ENCODE measurements around the gene U2AF1L4. TPM values are rescaled to one million over a fixed set of nuclear protein-coding genes. Genes with fewer than 3 reads are reported as not detected.

The U2AF1L4 gene
- total RNA-seq, 4 donors from 2014 or later, result 29.7 to 51.7 (median 36.8) TPM

DNA sequence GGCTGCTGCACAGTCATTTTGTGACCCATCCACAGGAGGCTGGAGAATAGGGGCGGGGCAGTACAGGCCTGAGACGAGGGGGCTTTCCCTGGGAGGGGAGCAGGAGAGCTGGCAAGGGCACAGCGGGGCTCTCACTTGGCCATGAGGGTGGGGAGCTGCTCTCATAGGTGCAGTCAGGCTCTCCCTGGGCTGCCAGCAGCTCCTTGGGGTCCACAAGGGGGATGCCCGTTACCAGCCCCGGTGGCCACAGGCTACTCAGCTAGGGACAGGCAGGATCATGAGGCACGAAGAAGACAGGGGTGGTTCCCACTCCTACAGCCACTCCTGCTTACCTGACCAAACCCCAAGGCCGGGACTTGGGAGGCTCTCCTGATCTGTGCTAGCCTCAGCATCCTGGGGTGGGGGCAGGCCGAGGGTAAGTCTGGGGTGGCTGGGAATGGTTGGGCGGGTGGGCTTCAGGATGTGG is 46.6 kb upstream of the U2AF1L4 start:
- H3K27me3 ChIP-seq, result peaks cover 1% of the 10 kb centered on the region
- no peak overlapping the region for H3K27ac ChIP-seq
- no peaks in the 10 kb centered on the region for H3K9me3 ChIP-seq
- H3K4me1 ChIP-seq, result peaks cover 0 to 8% of the 10 kb centered on the region in 2 donors
- H3K36me3 ChIP-seq, result no peaks in the 10 kb centered on the region
- no peak for DNase-seq
- 76 to 97% methylated on average over 2 to 5 of the region's 9 CpGs for WGBS, 2 donors
- no peak overlapping the region for H3K4me3 ChIP-seq (replicated peaks in 1 of 3)
- TF ChIP-seq, protein P1, sequence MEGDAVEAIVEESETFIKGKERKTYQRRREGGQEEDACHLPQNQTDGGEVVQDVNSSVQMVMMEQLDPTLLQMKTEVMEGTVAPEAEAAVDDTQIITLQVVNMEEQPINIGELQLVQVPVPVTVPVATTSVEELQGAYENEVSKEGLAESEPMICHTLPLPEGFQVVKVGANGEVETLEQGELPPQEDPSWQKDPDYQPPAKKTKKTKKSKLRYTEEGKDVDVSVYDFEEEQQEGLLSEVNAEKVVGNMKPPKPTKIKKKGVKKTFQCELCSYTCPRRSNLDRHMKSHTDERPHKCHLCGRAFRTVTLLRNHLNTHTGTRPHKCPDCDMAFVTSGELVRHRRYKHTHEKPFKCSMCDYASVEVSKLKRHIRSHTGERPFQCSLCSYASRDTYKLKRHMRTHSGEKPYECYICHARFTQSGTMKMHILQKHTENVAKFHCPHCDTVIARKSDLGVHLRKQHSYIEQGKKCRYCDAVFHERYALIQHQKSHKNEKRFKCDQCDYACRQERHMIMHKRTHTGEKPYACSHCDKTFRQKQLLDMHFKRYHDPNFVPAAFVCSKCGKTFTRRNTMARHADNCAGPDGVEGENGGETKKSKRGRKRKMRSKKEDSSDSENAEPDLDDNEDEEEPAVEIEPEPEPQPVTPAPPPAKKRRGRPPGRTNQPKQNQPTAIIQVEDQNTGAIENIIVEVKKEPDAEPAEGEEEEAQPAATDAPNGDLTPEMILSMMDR (IDR thresholded peaks at IDR 0.05), result no peak
- no peak for TF ChIP-seq POLR2A (IDR thresholded peaks at IDR 0.05)
- intact Hi-C loops (cut with DNase I), result no loop called here

GRCh38 chr19:35790981-35791813 is 46.0 kb upstream of the U2AF1L4 start:
- 33 to 45% methylated on average over 12 to 14 of the region's 20 CpGs for WGBS, 2 donors
- no peak for TF ChIP-seq POLR2A (IDR thresholded peaks at IDR 0.05)
- TF ChIP-seq, protein P1 (IDR thresholded peaks at IDR 0.05), result peak in 1 of 6 experiments; percentile 5
- Histone ChIP-seq H3K9me3 (no peaks in the 10 kb centered on the region), H3K4me3 (replicated peaks in 1 of 3) (no peak overlapping the region), H3K36me3 (no peaks in the 10 kb centered on the region), H3K4me1 (peaks cover 0 to 8% of the 10 kb centered on the region in 2 donors), H3K27ac (no peak overlapping the region), H3K27me3 (no peaks in the 10 kb centered on the region)
- DNase-seq, result peak; percentile 83 to 86
- intact Hi-C loops (cut with DNase I), result no loop called here

GRCh38 chr19:35789978-35790944 is 45.0 kb upstream of the U2AF1L4 start:
- intact Hi-C loops (cut with DNase I), result no loop called here
- H3K36me3 ChIP-seq, result no peaks in the 10 kb centered on the region
- TF ChIP-seq, protein P1 (IDR thresholded peaks at IDR 0.05), result no peak
- no peak for TF ChIP-seq POLR2A (IDR thresholded peaks at IDR 0.05)
- no peak overlapping the region for H3K27ac ChIP-seq
- no peak for DNase-seq
- no peaks in the 10 kb centered on the region for H3K27me3 ChIP-seq
- H3K4me1 ChIP-seq, result peaks cover 0 to 8% of the 10 kb centered on the region in 2 donors
- H3K4me3 ChIP-seq (replicated peaks in 1 of 3), result no peak overlapping the region
- 57 to 91% methylated on average over 5 to 15 of the region's 19 CpGs for WGBS, 2 donors
- no peaks in the 10 kb centered on the region for H3K9me3 ChIP-seq

DNA sequence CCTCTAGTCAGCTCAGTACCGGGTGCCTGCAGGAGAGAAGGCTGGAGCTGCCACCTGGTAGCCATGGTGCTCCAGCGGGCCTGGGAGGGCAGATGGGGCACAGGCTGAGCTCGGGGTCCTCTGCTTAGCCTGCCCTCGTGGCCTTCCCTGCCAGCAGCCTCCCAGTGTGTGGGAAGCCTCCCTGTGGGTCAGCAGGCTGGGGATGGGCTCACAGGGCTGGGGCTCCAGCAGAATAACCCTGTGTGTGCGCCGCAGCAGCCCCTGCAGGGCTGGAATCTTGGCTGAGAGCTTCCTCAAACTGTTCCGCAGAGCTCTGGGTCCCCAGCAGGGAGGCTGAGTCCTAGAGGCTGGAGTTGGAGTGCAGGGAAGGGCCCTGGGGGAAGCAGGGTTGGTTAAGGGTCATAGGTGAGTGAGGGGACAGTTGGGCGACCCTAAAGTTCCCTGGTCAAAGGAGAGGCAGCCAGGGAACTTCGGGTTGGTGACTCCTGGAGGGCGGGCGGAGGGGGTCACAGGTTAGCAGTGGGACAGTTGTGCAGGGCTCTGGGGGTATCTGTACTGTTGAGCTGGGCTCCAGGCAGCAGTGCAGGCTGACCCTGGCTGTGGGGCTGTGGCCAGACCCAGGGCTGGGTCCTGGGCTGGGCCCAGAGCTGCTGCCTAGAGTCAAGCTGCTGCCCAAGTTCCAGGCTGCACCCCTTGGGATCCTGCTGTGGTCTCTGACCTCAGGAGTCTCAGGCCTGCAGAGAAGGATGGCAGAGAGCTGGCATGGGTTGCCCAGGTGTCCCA is 44.2 kb upstream of the U2AF1L4 start:
- peaks cover 0 to 8% of the 10 kb centered on the region in 2 donors for H3K4me1 ChIP-seq
- no peak overlapping the region for H3K4me3 ChIP-seq (replicated peaks in 1 of 3)
- no peaks in the 10 kb centered on the region for H3K27me3 ChIP-seq
- H3K9me3 ChIP-seq, result no peaks in the 10 kb centered on the region
- H3K27ac ChIP-seq, result no peak overlapping the region
- no peaks in the 10 kb centered on the region for H3K36me3 ChIP-seq
- intact Hi-C loops (cut with DNase I), result no loop called here
- WGBS, 2 donors, result 89% methylated on average over 7 of the region's 11 CpGs
- no peak for DNase-seq
- TF ChIP-seq, protein P1 (IDR thresholded peaks at IDR 0.05), result no peak
- TF ChIP-seq POLR2A (IDR thresholded peaks at IDR 0.05), result no peak
